ENCODE results near the gene RFXANK. TPM values are rescaled to one million over a fixed set of nuclear protein-coding genes. Genes with fewer than 3 reads are reported as not detected.

RFXANK gene
- total RNA-seq, 1 experiment from 2014 or later = 81.8 TPM

- Histone ChIP-seq H3K56ac (ENCODE audit: insufficient read length, low read depth, low read length) (no peak overlapping the region), H2BK12ac (ENCODE audit: insufficient read length, low read depth, low read length) (no peak overlapping the region), H4K20me1 (ENCODE audit: control insufficient read depth, insufficient read depth, insufficient read length) (no peaks in the 10 kb centered on the region), H3K9me3 (ENCODE audit: control insufficient read depth, low read depth, low read length) (no peaks in the 10 kb centered on the region), H3K14ac (ENCODE audit: insufficient read depth, low read length) (no peak overlapping the region), H3K4me2 (ENCODE audit: insufficient read depth, insufficient read length, low read length) (no peak overlapping the region), H2BK20ac (ENCODE audit: low read depth, low read length, poor library complexity, severe bottlenecking) (no peak overlapping the region), H3K27me3 (ENCODE audit: insufficient read depth, low read length) (peaks cover 35% of the 10 kb centered on the region), H4K91ac (ENCODE audit: insufficient read length, low read depth, low read length) (no peak overlapping the region), H4K8ac (replicated peaks; ENCODE audit: insufficient read length, low read depth, low read length) (no peak overlapping the region), H3K23ac (ENCODE audit: insufficient read length, low read depth, low read length) (no peak overlapping the region), H2BK5ac (ENCODE audit: insufficient read length, low read length) (no peak overlapping the region), H2BK120ac (ENCODE audit: low read depth, low read length, poor library complexity, severe bottlenecking) (no peak overlapping the region), H3K27ac (ENCODE audit: insufficient read length, low read depth, low read length) (no peak overlapping the region), H3K9ac (ENCODE audit: extremely low read depth, insufficient read length, low read length) (no peak overlapping the region), H4K5ac (ENCODE audit: insufficient read length, low read depth, low read length) (no peak overlapping the region), H3T11ph (ENCODE audit: low read length) (no peak overlapping the region), H2AFZ (ENCODE audit: low read length) (no peak overlapping the region), H3K4ac (ENCODE audit: low read depth, low read length) (no peak overlapping the region), H2BK15ac (ENCODE audit: low read depth, low read length) (no peak overlapping the region), H3K18ac (ENCODE audit: insufficient read length, low read depth, low read length) (no peak overlapping the region), H2AK5ac (ENCODE audit: insufficient read length, low read length) (no peak overlapping the region), H3K23me2 (ENCODE audit: insufficient read length, low read depth, low read length, poor library complexity, severe bottlenecking) (peaks cover 11% of the 10 kb centered on the region), H3K79me2 (ENCODE audit: insufficient read depth, low read length) (no peaks in the 10 kb centered on the region), H3K79me1 (ENCODE audit: insufficient read depth, low read depth, low read length, poor library complexity, severe bottlenecking) (no peaks in the 10 kb centered on the region), H3K4me1 (ENCODE audit: insufficient read depth, low read length) (peaks cover 3% of the 10 kb centered on the region; the same call in 1 of the 2 replicates)
- H3K4me1 Mint-ChIP-seq = peaks cover 6 to 27% of the 10 kb centered on the region in 2 experiments
- peak overlapping the region in 1 of 2 experiments; percentile 57; a peak in 3 of 5 replicates for H3K4me3 Mint-ChIP-seq
- no peak for TF ChIP-seq CTCF (conservative IDR thresholded peaks at IDR 0.05)
- H3K27ac Mint-ChIP-seq = no peak overlapping the region
- H3K36me3 Mint-ChIP-seq (ENCODE audit: insufficient read depth in 1 of 3, low read depth in 3 of 3) = no peaks in the 10 kb centered on the region
- H3K9me3 Mint-ChIP-seq = peaks cover 0 to 4% of the 10 kb centered on the region in 2 experiments; a peak in 2 of 5 replicates
- peaks cover 92% of the 10 kb centered on the region for H3K27me3 Mint-ChIP-seq (ENCODE audit: low read depth)
- no peak for DNase-seq
- no CpG with 5 or more reads among the region's 21 CpGs for WGBS (ENCODE audit: extremely low coverage, insufficient read length, low lambda C conversion rate)
These were observed 21.5 kb downstream of the RFXANK start for GRCh38 chr19:19213426-19214158.
